ENCODE results near the gene CHCHD3. TPM values are rescaled to one million over a fixed set of nuclear protein-coding genes. Genes with fewer than 3 reads are reported as not detected.

The CHCHD3 gene
- total RNA-seq, 2 experiments from 2014 or later = 39.0 to 41.5 TPM

GRCh38 chr7:132858760-132859159, 223.1 kb downstream of the CHCHD3 start:
- no peak overlapping the region for H3K4me3 Mint-ChIP-seq
- H3K27me3 Mint-ChIP-seq = no peaks in the 10 kb centered on the region
- H3K36me3 Mint-ChIP-seq (ENCODE audit: low read depth) = peaks cover 8% of the 10 kb centered on the region
- no peak for DNase-seq
- H3K4me1 Mint-ChIP-seq = no peaks in the 10 kb centered on the region
- CTCF ChIA-PET = no interaction called here
- no peaks in the 10 kb centered on the region for H3K9me3 Mint-ChIP-seq
- no peak overlapping the region for H3K27ac Mint-ChIP-seq
- POLR2A ChIA-PET = no interaction called here

GRCh38 chr7:132858251-132858650, 223.6 kb downstream of the CHCHD3 start:
- ChIA-PET POLR2A (no interaction called here), CTCF (no interaction called here)
- no peak overlapping the region for H3K4me3 Mint-ChIP-seq
- H3K4me1 Mint-ChIP-seq = no peaks in the 10 kb centered on the region
- no peaks in the 10 kb centered on the region for H3K9me3 Mint-ChIP-seq
- DNase-seq = no peak
- H3K27ac Mint-ChIP-seq = no peak overlapping the region
- H3K36me3 Mint-ChIP-seq (ENCODE audit: low read depth) = peaks cover 8% of the 10 kb centered on the region
- no peaks in the 10 kb centered on the region for H3K27me3 Mint-ChIP-seq

GRCh38 chr7:132857703-132858102, 224.2 kb downstream of the CHCHD3 start:
- Mint-ChIP-seq H3K4me3 (no peak overlapping the region), H3K4me1 (no peaks in the 10 kb centered on the region), H3K36me3 (ENCODE audit: low read depth) (peaks cover 4% of the 10 kb centered on the region), H3K9me3 (no peaks in the 10 kb centered on the region), H3K27ac (no peak overlapping the region), H3K27me3 (no peaks in the 10 kb centered on the region)
- CTCF ChIA-PET = no interaction called here
- POLR2A ChIA-PET = no interaction called here
- DNase-seq = no peak

GRCh38 chr7:132857031-132857430, 224.9 kb downstream of the CHCHD3 start:
- Mint-ChIP-seq H3K27ac (no peak overlapping the region), H3K9me3 (no peaks in the 10 kb centered on the region), H3K4me1 (no peaks in the 10 kb centered on the region), H3K27me3 (no peaks in the 10 kb centered on the region), H3K4me3 (no peak overlapping the region), H3K36me3 (ENCODE audit: low read depth) (peaks cover 2% of the 10 kb centered on the region)
- DNase-seq = no peak
- POLR2A ChIA-PET = no interaction called here
- CTCF ChIA-PET = no interaction called here

- Mint-ChIP-seq H3K36me3 (ENCODE audit: low read depth) (peaks cover 2% of the 10 kb centered on the region), H3K4me1 (no peaks in the 10 kb centered on the region), H3K27me3 (no peaks in the 10 kb centered on the region), H3K4me3 (no peak overlapping the region), H3K9me3 (no peaks in the 10 kb centered on the region), H3K27ac (no peak overlapping the region)
- DNase-seq = no peak
- POLR2A ChIA-PET = no interaction called here
- CTCF ChIA-PET = no interaction called here
These were observed 225.5 kb downstream of the CHCHD3 start for GRCh38 chr7:132856416-132856815.

- ChIA-PET CTCF (no interaction called here), POLR2A (no interaction called here)
- Mint-ChIP-seq H3K4me1 (no peaks in the 10 kb centered on the region), H3K27me3 (no peaks in the 10 kb centered on the region), H3K27ac (no peak overlapping the region), H3K9me3 (no peaks in the 10 kb centered on the region), H3K36me3 (ENCODE audit: low read depth) (no peaks in the 10 kb centered on the region), H3K4me3 (no peak overlapping the region)
- DNase-seq = no peak
These were observed 226.0 kb downstream of the CHCHD3 start for GRCh38 chr7:132855901-132856300.

GRCh38 chr7:132854238-132854637, 227.7 kb downstream of the CHCHD3 start:
- Mint-ChIP-seq H3K36me3 (ENCODE audit: low read depth) (no peaks in the 10 kb centered on the region), H3K4me1 (no peaks in the 10 kb centered on the region), H3K27ac (no peak overlapping the region), H3K27me3 (no peaks in the 10 kb centered on the region), H3K4me3 (no peak overlapping the region), H3K9me3 (no peaks in the 10 kb centered on the region)
- POLR2A ChIA-PET = no interaction called here
- CTCF ChIA-PET = no interaction called here
- DNase-seq = no peak

- no peak for DNase-seq
- ChIA-PET POLR2A (no interaction called here), CTCF (no interaction called here)
- no peak overlapping the region for H3K4me3 Mint-ChIP-seq
- no peak overlapping the region for H3K27ac Mint-ChIP-seq
- no peaks in the 10 kb centered on the region for H3K9me3 Mint-ChIP-seq
- no peaks in the 10 kb centered on the region for H3K4me1 Mint-ChIP-seq
- H3K36me3 Mint-ChIP-seq (ENCODE audit: low read depth) = no peaks in the 10 kb centered on the region
- H3K27me3 Mint-ChIP-seq = no peaks in the 10 kb centered on the region
These were observed 234.5 kb downstream of the CHCHD3 start for GRCh38 chr7:132847376-132847775.

DNA sequence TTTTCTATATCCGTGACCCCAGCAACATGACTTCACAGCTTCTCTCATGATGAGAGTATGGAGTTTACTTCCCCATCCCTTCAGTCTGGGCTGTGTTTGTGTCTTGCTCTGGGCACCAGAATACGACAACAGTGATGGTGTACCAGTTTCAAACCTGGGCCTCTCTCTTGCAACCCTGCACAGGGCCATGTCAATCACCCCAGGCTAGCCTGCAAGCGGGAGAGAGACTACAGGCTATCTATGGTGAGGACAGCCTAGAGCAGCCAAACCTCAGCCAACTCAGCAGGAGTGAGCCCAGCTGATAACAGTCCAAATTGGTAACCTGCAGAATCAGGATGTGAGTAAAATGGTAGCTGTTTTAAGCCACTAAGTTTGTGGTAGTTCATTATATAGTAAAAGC, 235.8 kb downstream of the CHCHD3 start:
- DNase-seq = no peak
- H3K27me3 Mint-ChIP-seq = no peaks in the 10 kb centered on the region
- peaks cover 3% of the 10 kb centered on the region for H3K36me3 Mint-ChIP-seq (ENCODE audit: low read depth)
- H3K27ac Mint-ChIP-seq = no peak overlapping the region
- ChIA-PET CTCF (no interaction called here), POLR2A (no interaction called here)
- no peaks in the 10 kb centered on the region for H3K9me3 Mint-ChIP-seq
- H3K4me3 Mint-ChIP-seq = no peak overlapping the region
- no peaks in the 10 kb centered on the region for H3K4me1 Mint-ChIP-seq

GRCh38 chr7:132842478-132842877, 239.4 kb downstream of the CHCHD3 start:
- H3K27ac Mint-ChIP-seq = no peak overlapping the region
- no peaks in the 10 kb centered on the region for H3K27me3 Mint-ChIP-seq
- no peak overlapping the region for H3K4me3 Mint-ChIP-seq
- no peak for DNase-seq
- CTCF ChIA-PET = no interaction called here
- POLR2A ChIA-PET = no interaction called here
- peaks cover 6% of the 10 kb centered on the region for H3K36me3 Mint-ChIP-seq (ENCODE audit: low read depth)
- H3K4me1 Mint-ChIP-seq = no peaks in the 10 kb centered on the region
- H3K9me3 Mint-ChIP-seq = no peaks in the 10 kb centered on the region

GRCh38 chr7:132840199-132840598, 241.7 kb downstream of the CHCHD3 start:
- ChIA-PET CTCF (no interaction called here), POLR2A (no interaction called here)
- DNase-seq = no peak
- Mint-ChIP-seq H3K27ac (no peak overlapping the region), H3K4me1 (no peaks in the 10 kb centered on the region), H3K9me3 (peaks cover 4% of the 10 kb centered on the region), H3K27me3 (no peaks in the 10 kb centered on the region), H3K36me3 (ENCODE audit: low read depth) (peaks cover 18% of the 10 kb centered on the region), H3K4me3 (no peak overlapping the region)

GRCh38 chr7:132838313-132838712, 243.6 kb downstream of the CHCHD3 start:
- no peak for DNase-seq
- Mint-ChIP-seq H3K36me3 (ENCODE audit: low read depth) (peaks cover 23% of the 10 kb centered on the region), H3K4me1 (no peaks in the 10 kb centered on the region), H3K4me3 (no peak overlapping the region), H3K27me3 (no peaks in the 10 kb centered on the region), H3K27ac (no peak overlapping the region), H3K9me3 (peaks cover 4% of the 10 kb centered on the region)
- ChIA-PET CTCF (no interaction called here), POLR2A (no interaction called here)

- H3K36me3 Mint-ChIP-seq (ENCODE audit: low read depth) = peaks cover 23% of the 10 kb centered on the region
- DNase-seq = no peak
- H3K27ac Mint-ChIP-seq = no peak overlapping the region
- no peaks in the 10 kb centered on the region for H3K4me1 Mint-ChIP-seq
- H3K27me3 Mint-ChIP-seq = no peaks in the 10 kb centered on the region
- H3K9me3 Mint-ChIP-seq = peaks cover 4% of the 10 kb centered on the region
- CTCF ChIA-PET = no interaction called here
- POLR2A ChIA-PET = no interaction called here
- H3K4me3 Mint-ChIP-seq = no peak overlapping the region
These were observed 244.4 kb downstream of the CHCHD3 start for GRCh38 chr7:132837529-132837928.

DNA sequence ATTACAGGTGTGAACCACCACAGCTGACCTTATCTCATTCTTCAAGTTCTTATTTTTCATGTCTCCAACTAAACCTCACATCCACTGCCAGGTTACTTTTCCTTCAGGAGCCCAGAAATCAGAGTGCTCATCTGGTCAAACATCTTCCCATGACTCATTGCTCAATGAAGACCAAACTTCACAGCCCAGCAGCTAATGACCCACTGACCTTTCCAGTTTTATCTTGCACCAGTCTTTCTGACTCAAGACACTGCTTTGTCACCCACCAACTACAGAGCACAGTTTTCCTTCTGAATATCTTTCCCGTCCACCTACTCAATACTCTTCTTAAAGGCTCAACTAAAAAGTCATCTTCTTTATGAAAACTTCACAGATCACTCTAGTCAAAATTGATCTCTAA, 245.1 kb downstream of the CHCHD3 start:
- ChIA-PET POLR2A (no interaction called here), CTCF (no interaction called here)
- no peak overlapping the region for H3K27ac Mint-ChIP-seq
- H3K4me1 Mint-ChIP-seq = no peaks in the 10 kb centered on the region
- no peak overlapping the region for H3K4me3 Mint-ChIP-seq
- no peak for DNase-seq
- peaks cover 23% of the 10 kb centered on the region for H3K36me3 Mint-ChIP-seq (ENCODE audit: low read depth)
- peaks cover 4% of the 10 kb centered on the region for H3K9me3 Mint-ChIP-seq
- H3K27me3 Mint-ChIP-seq = no peaks in the 10 kb centered on the region

GRCh38 chr7:132830941-132831340, 250.9 kb downstream of the CHCHD3 start:
- peaks cover 11% of the 10 kb centered on the region for H3K36me3 Mint-ChIP-seq (ENCODE audit: low read depth)
- no peaks in the 10 kb centered on the region for H3K9me3 Mint-ChIP-seq
- H3K27me3 Mint-ChIP-seq = no peaks in the 10 kb centered on the region
- no peak overlapping the region for H3K4me3 Mint-ChIP-seq
- CTCF ChIA-PET = no interaction called here
- H3K4me1 Mint-ChIP-seq = no peaks in the 10 kb centered on the region
- POLR2A ChIA-PET = no interaction called here
- no peak for DNase-seq
- H3K27ac Mint-ChIP-seq = no peak overlapping the region

All from activated CD4-positive, alpha-beta memory T cell treated with anti-CD3 and anti-CD28 coated beads, Interleukin-2, amount 10 ng/mL, durations not matched to agents 7 days and 5 days (primary cell).